HepG2 (cell line): ENCODE data around the gene KCND1.

Experiments
- BHLHE40 ChIP-seq: IDR thresholded peaks from 2 replicates; pipeline ENCODE4 v1.6.1; 2011; ENCODE audit warnings: low read length, improper control_type of control experiment
- CEBPB ChIP-seq: IDR thresholded peaks from 2 replicates; pipeline ENCODE4 v1.6.1; 2011; ENCODE audit warnings: low read depth, low read length, improper control_type of control experiment, borderline replicate concordance
- CTCF ChIP-seq: sonication (generic); formaldehyde crosslinking; IDR thresholded peaks from 2 replicates; pipeline ENCODE4 v1.5.0; 2020; ENCODE audit warnings: mild to moderate bottlenecking, missing genetic modification reagents, moderate library complexity
- HDAC2 ChIP-seq: sonication (generic); formaldehyde crosslinking; IDR thresholded peaks from 2 replicates; pipeline ENCODE4 v1.4.0; 2020; ENCODE audit warnings: missing genetic modification reagents
- IRF9 ChIP-seq: sonication (generic); formaldehyde crosslinking; IDR thresholded peaks from 2 replicates; pipeline ENCODE4 v1.8.0; 2022; ENCODE audit warnings: missing genetic modification reagents, mild to moderate bottlenecking, borderline replicate concordance
- REST ChIP-seq, 2 experiments: IDR thresholded peaks; 2 replicates each; pipeline ENCODE4 v1.6.1; 2011 to 2012; ENCODE audit warnings: low read length in 2 of 2, borderline replicate concordance in 1 of 2, low read depth in 1 of 2, mild to moderate bottlenecking in 1 of 2, moderate library complexity in 1 of 2
- TAF1 ChIP-seq: sonication (generic); formaldehyde crosslinking; IDR thresholded peaks from 2 replicates; pipeline ENCODE4 v1.4.0; 2020; ENCODE audit warnings: missing genetic modification reagents
- TCF7 ChIP-seq: sonication (generic); IDR thresholded peaks from 2 replicates; pipeline ENCODE4 v1.6.1; 2016; ENCODE audit warnings: antibody characterized with exemption, low read depth
- ZBTB34 ChIP-seq: sonication (generic); formaldehyde crosslinking; IDR thresholded peaks from 2 replicates; pipeline ENCODE4 v1.8.0; 2022; ENCODE audit warnings: mild to moderate bottlenecking, missing genetic modification reagents
- ZNF138 ChIP-seq: sonication (generic); formaldehyde crosslinking; IDR thresholded peaks from 2 replicates; pipeline ENCODE4 v1.5.0; 2020; ENCODE audit warnings: mild to moderate bottlenecking, low read depth, missing genetic modification reagents
- ZNF382 ChIP-seq: sonication (generic); formaldehyde crosslinking; IDR thresholded peaks from 2 replicates; pipeline ENCODE4 v1.5.0; 2020; ENCODE audit warnings: missing genetic modification reagents, mild to moderate bottlenecking, borderline replicate concordance
- TF ChIP-seq, protein P1 (sequence below): sonication (generic); formaldehyde crosslinking; IDR thresholded peaks from 2 replicates; pipeline ENCODE4 v1.4.0; 2020; ENCODE audit warnings: missing genetic modification reagents

DNA sequence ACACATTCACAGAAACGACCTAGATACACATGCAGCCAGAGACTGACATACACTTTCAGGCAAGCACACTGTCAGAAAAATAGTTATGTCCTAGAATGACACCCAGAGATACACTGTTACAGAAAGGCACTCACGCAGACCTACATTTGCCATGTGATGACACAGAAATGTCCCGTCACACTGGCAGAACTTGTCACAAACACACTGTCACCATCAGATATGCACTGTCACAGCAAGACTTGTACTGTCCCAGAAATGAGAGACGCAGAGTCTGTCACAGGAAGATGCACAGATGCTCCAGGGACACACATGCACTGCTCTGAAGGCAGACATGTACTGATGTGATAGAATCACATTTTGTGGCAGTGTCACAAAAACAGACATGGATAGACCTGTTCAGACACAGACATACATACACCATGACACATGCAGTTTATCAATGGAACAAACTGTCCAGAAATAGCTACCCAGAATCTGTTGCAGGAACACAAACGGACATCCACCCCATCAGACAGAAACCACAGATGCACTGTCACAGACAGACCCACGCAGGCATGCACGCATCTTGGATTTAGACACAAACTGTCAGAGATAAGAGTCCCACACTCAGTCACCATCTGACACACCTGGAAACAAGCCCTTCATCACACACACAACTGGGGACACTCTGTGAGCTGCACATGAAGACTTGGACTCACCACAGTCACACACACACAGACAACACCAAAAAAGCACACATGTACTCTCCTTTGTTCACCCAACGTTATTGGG lies 51.5 kb downstream of the KCND1 start:
- TF ChIP-seq REST (IDR thresholded peaks at IDR 0.05; ENCODE audit: borderline replicate concordance in 1 of 2, low read depth in 1 of 2, low read length in 2 of 2), result no peak
- TF ChIP-seq TAF1 (CRISPR knock-in tag), result no peak
- no peak for TF ChIP-seq HDAC2
- TF ChIP-seq, protein P1, sequence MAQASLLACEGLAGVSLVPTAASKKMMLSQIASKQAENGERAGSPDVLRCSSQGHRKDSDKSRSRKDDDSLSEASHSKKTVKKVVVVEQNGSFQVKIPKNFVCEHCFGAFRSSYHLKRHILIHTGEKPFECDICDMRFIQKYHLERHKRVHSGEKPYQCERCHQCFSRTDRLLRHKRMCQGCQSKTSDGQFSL (CRISPR knock-in tag), result no peak
- no peak for TF ChIP-seq BHLHE40
- no peak for TF ChIP-seq TCF7
- no peak for TF ChIP-seq CEBPB
- no peak for TF ChIP-seq IRF9 (CRISPR knock-in tag)
- TF ChIP-seq ZNF138 (CRISPR knock-in tag), result no peak
- TF ChIP-seq ZNF382 (CRISPR knock-in tag), result no peak
- TF ChIP-seq ZBTB34 (CRISPR knock-in tag), result no peak
- TF ChIP-seq CTCF (CRISPR knock-in tag), result no peak
